Measurements from ENCODE around the gene DCAF5.

DCAF5 gene

GRCh38 chr14:69101331-69101826 lies 51.5 kb downstream of the DCAF5 start:
- DNase-seq = peak; percentile 66 to 82
- TF ChIP-seq POLR2A (IDR thresholded peaks at IDR 0.05; ENCODE audit: low read length) (no peak), GATA1 (IDR thresholded peaks at IDR 0.05; ENCODE audit: low read depth, low read length) (no peak)

GRCh38 chr14:69097974-69098373 lies 54.9 kb downstream of the DCAF5 start:
- no peak for DNase-seq
- no peak for TF ChIP-seq GATA1 (IDR thresholded peaks at IDR 0.05; ENCODE audit: low read depth, low read length)
- no peak for TF ChIP-seq POLR2A (IDR thresholded peaks at IDR 0.05; ENCODE audit: low read length)

GRCh38 chr14:69096781-69097475 lies 56.0 kb downstream of the DCAF5 start:
- TF ChIP-seq POLR2A (IDR thresholded peaks at IDR 0.05; ENCODE audit: low read length) = no peak
- no peak for TF ChIP-seq GATA1 (IDR thresholded peaks at IDR 0.05; ENCODE audit: low read depth, low read length)

GRCh38 chr14:69096246-69096645 lies 56.7 kb downstream of the DCAF5 start:
- no peak for TF ChIP-seq GATA1 (IDR thresholded peaks at IDR 0.05; ENCODE audit: low read depth, low read length)
- TF ChIP-seq POLR2A (IDR thresholded peaks at IDR 0.05; ENCODE audit: low read length) = no peak
- no peak for DNase-seq

More at GRCh38 chr14:69096781-69097475, 56.0 kb downstream of the DCAF5 start:
- no peak for DNase-seq

- TF ChIP-seq POLR2A (IDR thresholded peaks at IDR 0.05; ENCODE audit: low read length) = no peak
- no peak for TF ChIP-seq GATA1 (IDR thresholded peaks at IDR 0.05; ENCODE audit: low read depth, low read length)
- no peak for DNase-seq
Measured at GRCh38 chr14:69094481-69094880, 58.4 kb downstream of the DCAF5 start.

GRCh38 chr14:69093631-69094421 lies 59.1 kb downstream of the DCAF5 start:
- no peak for DNase-seq
- TF ChIP-seq GATA1 (IDR thresholded peaks at IDR 0.05; ENCODE audit: low read depth, low read length) = no peak
- no peak for TF ChIP-seq POLR2A (IDR thresholded peaks at IDR 0.05; ENCODE audit: low read length)

GRCh38 chr14:69092840-69093422 lies 60.0 kb downstream of the DCAF5 start:
- no peak for DNase-seq
- TF ChIP-seq GATA1 (IDR thresholded peaks at IDR 0.05; ENCODE audit: low read depth, low read length) = no peak
- TF ChIP-seq POLR2A (IDR thresholded peaks at IDR 0.05; ENCODE audit: low read length) = no peak

GRCh38 chr14:69091695-69092094 lies 61.2 kb downstream of the DCAF5 start:
- no peak for TF ChIP-seq POLR2A (IDR thresholded peaks at IDR 0.05; ENCODE audit: low read length)
- no peak for TF ChIP-seq GATA1 (IDR thresholded peaks at IDR 0.05; ENCODE audit: low read depth, low read length)

GRCh38 chr14:69091006-69091405 lies 61.9 kb downstream of the DCAF5 start:
- no peak for TF ChIP-seq POLR2A (IDR thresholded peaks at IDR 0.05; ENCODE audit: low read length)
- TF ChIP-seq GATA1 (IDR thresholded peaks at IDR 0.05; ENCODE audit: low read depth, low read length) = no peak

More at GRCh38 chr14:69091695-69092094, 61.2 kb downstream of the DCAF5 start:
- no peak for DNase-seq

GRCh38 chr14:69090187-69090789 lies 62.6 kb downstream of the DCAF5 start:
- peak; percentile 7 to 45 for DNase-seq
- no peak for TF ChIP-seq POLR2A (IDR thresholded peaks at IDR 0.05; ENCODE audit: low read length)
- no peak for TF ChIP-seq GATA1 (IDR thresholded peaks at IDR 0.05; ENCODE audit: low read depth, low read length)

More at GRCh38 chr14:69091006-69091405, 61.9 kb downstream of the DCAF5 start:
- no peak for DNase-seq

- DNase-seq = no peak
- TF ChIP-seq GATA1 (IDR thresholded peaks at IDR 0.05; ENCODE audit: low read depth, low read length) = no peak
Measured at GRCh38 chr14:69089046-69089445, 63.9 kb downstream of the DCAF5 start.

- DNase-seq = no peak
- TF ChIP-seq GATA1 (IDR thresholded peaks at IDR 0.05; ENCODE audit: low read depth, low read length) = no peak
- TF ChIP-seq POLR2A (IDR thresholded peaks at IDR 0.05; ENCODE audit: low read length) = no peak
Measured at GRCh38 chr14:69088586-69088985, 64.3 kb downstream of the DCAF5 start.

GRCh38 chr14:69087061-69087461 lies 65.9 kb downstream of the DCAF5 start:
- TF ChIP-seq POLR2A (IDR thresholded peaks at IDR 0.05; ENCODE audit: low read length) (no peak), GATA1 (IDR thresholded peaks at IDR 0.05; ENCODE audit: low read depth, low read length) (no peak)
- DNase-seq = no peak

- TF ChIP-seq GATA1 (IDR thresholded peaks at IDR 0.05; ENCODE audit: low read depth, low read length) = no peak
- no peak for TF ChIP-seq POLR2A (IDR thresholded peaks at IDR 0.05; ENCODE audit: low read length)
- no peak for DNase-seq
Measured at GRCh38 chr14:69086537-69086936, 66.4 kb downstream of the DCAF5 start.
